ENCODE data around the gene NLRP3. TPM values are rescaled to one million over a fixed set of nuclear protein-coding genes. Genes with fewer than 3 reads are reported as not detected.

NLRP3 gene
- polyA plus RNA-seq, 1 of the 3 experiments (the other 2 are of a cell fraction), result 0.87 TPM

GRCh38 chr1:247468481-247469140 is 52.6 kb downstream of the NLRP3 start:
- H3F3A ChIP-seq (replicated peaks; ENCODE audit: insufficient read depth), result no peaks in the 10 kb centered on the region
- no peak overlapping the region for H3K27ac ChIP-seq (ENCODE audit: low read depth in 2 of 2, low read length in 1 of 2)
- H3K4me2 ChIP-seq, result no peak overlapping the region
- DNase-seq, result no peak
- no peaks in the 10 kb centered on the region for H3K36me3 ChIP-seq (replicated peaks in 1 of 2; ENCODE audit: control insufficient read depth in 1 of 2, insufficient read depth in 2 of 2, low read length in 1 of 2)
- TF ChIP-seq SMC3 (IDR thresholded peaks at IDR 0.05; ENCODE audit: low read depth, low read length) (no peak), USF1 (IDR thresholded peaks at IDR 0.05; ENCODE audit: borderline replicate concordance, low read depth) (no peak), CTCF (IDR thresholded peaks at IDR 0.05) (no peak), JUND (IDR thresholded peaks at IDR 0.05) (no peak), FOXM1 (IDR thresholded peaks at IDR 0.05; ENCODE audit: low read depth) (no peak), IRF3 (IDR thresholded peaks at IDR 0.05; ENCODE audit: low read depth, low read length) (no peak), TCF12 (IDR thresholded peaks at IDR 0.05) (no peak), GABPA (IDR thresholded peaks at IDR 0.05; ENCODE audit: low read depth) (no peak), PBX3 (IDR thresholded peaks at IDR 0.05) (no peak), RCOR1 (IDR thresholded peaks at IDR 0.05; ENCODE audit: low read length) (no peak), TEAD4 (IDR thresholded peaks at IDR 0.05; ENCODE audit: borderline replicate concordance, insufficient read depth) (no peak)
- no peak overlapping the region for H3K4me3 ChIP-seq (ENCODE audit: low read depth in 2 of 2, low read length in 1 of 2)
- H4K20me1 ChIP-seq (ENCODE audit: insufficient read depth), result no peaks in the 10 kb centered on the region
- WGBS (ENCODE audit: low lambda C conversion rate), result 23% methylated on average over 5 of the region's 5 CpGs
- ChIA-PET CTCF (no interaction called here), POLR2A (no interaction called here)
- no peak overlapping the region for H2AFZ ChIP-seq (ENCODE audit: low read depth)
- no peaks in the 10 kb centered on the region for H3K9me2 ChIP-seq
- H3K79me2 ChIP-seq (ENCODE audit: insufficient read depth), result no peaks in the 10 kb centered on the region
- H3K9ac ChIP-seq, result no peak overlapping the region
- peaks cover 32% of the 10 kb centered on the region; the same call in 1 of the 2 replicates for H3K27me3 ChIP-seq (ENCODE audit: insufficient read depth)
- H3K9me3 ChIP-seq, result no peaks in the 10 kb centered on the region
- no peaks in the 10 kb centered on the region for H3K4me1 ChIP-seq (ENCODE audit: control insufficient read depth in 1 of 2, insufficient read depth in 2 of 2, low read depth in 1 of 2, low read length in 1 of 2)

GRCh38 chr1:247469141-247469535 is 53.2 kb downstream of the NLRP3 start:
- WGBS (ENCODE audit: low lambda C conversion rate), result 82% methylated on average over 5 of the region's 5 CpGs
- H3K27me3 ChIP-seq (ENCODE audit: insufficient read depth), result peaks cover 32% of the 10 kb centered on the region; the same call in 1 of the 2 replicates
- H3K4me2 ChIP-seq, result no peak overlapping the region
- no peaks in the 10 kb centered on the region for H3K9me2 ChIP-seq
- H3K27ac ChIP-seq (ENCODE audit: low read depth in 2 of 2, low read length in 1 of 2), result no peak overlapping the region
- H4K20me1 ChIP-seq (ENCODE audit: insufficient read depth), result no peaks in the 10 kb centered on the region
- H3K4me1 ChIP-seq (ENCODE audit: control insufficient read depth in 1 of 2, insufficient read depth in 2 of 2, low read depth in 1 of 2, low read length in 1 of 2), result no peaks in the 10 kb centered on the region
- POLR2A ChIA-PET, result no interaction called here
- H2AFZ ChIP-seq (ENCODE audit: low read depth), result no peak overlapping the region
- H3K9ac ChIP-seq, result no peak overlapping the region
- no peak overlapping the region for H3K4me3 ChIP-seq (ENCODE audit: low read depth in 2 of 2, low read length in 1 of 2)
- H3K79me2 ChIP-seq (ENCODE audit: insufficient read depth), result no peaks in the 10 kb centered on the region
- no peaks in the 10 kb centered on the region for H3K9me3 ChIP-seq
- no peaks in the 10 kb centered on the region for H3K36me3 ChIP-seq (replicated peaks in 1 of 2; ENCODE audit: control insufficient read depth in 1 of 2, insufficient read depth in 2 of 2, low read length in 1 of 2)
- CTCF ChIA-PET, result no interaction called here
- H3F3A ChIP-seq (replicated peaks; ENCODE audit: insufficient read depth), result no peaks in the 10 kb centered on the region
- DNase-seq, result no peak
- TF ChIP-seq USF1 (IDR thresholded peaks at IDR 0.05; ENCODE audit: borderline replicate concordance, low read depth) (no peak), SIN3A (IDR thresholded peaks at IDR 0.05; ENCODE audit: borderline replicate concordance, low read depth, low read length) (no peak), EP300 (IDR thresholded peaks at IDR 0.05; ENCODE audit: borderline replicate concordance in 1 of 2, low read depth in 1 of 2, low read length in 1 of 2) (no peak), CTCF (IDR thresholded peaks at IDR 0.05) (no peak), USF2 (IDR thresholded peaks at IDR 0.05; ENCODE audit: borderline replicate concordance, low read depth, low read length) (no peak), PBX3 (IDR thresholded peaks at IDR 0.05) (no peak), FOXM1 (IDR thresholded peaks at IDR 0.05; ENCODE audit: low read depth) (no peak), CHD2 (IDR thresholded peaks at IDR 0.05; ENCODE audit: low read length, partially characterized antibody) (no peak), FOSL2 (IDR thresholded peaks at IDR 0.05; ENCODE audit: borderline replicate concordance, low read depth) (no peak)

Data from SK-N-SH (cell line).